ENCODE measurements around the gene HHATL.

HHATL gene

DNA sequence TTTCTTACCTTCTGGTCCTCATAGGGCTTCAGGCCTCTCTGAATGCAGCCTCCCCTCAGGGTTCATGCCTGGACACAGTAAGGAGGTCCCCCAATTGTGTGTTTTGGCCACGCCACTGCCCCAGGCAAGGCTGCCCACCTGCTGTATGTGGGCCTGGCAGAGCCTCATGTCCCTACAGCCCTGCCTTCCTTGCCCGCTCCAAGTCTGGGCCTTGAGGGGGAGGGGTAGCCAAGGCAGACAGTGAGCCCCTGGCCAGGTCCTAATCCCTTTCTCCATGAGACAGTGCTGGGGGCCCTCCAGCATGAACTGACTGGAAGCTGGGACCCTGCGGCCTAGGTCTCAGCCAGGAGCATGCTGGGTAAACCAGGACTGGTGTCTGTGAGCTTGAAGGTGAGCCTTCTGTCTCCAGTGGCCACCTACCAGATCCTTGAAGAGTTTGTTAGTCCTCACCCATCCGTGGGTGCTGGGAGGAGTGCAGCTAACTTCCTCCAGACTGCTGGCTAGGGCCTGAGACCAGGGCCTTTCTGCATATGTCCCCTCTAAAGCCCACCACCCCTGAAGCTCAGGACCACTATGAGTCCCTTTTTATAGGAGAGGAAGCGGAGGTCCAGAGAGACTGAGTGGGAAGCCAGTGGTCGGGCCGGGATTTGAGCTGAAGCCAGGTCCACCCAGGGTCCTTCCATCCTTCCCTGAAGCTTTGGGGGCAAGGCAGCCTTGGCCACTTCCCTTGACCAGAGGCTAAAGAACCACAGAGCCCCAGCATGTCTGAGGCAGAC, 40.4 kb downstream of the HHATL start:
- DNase-seq: no peak

DNA sequence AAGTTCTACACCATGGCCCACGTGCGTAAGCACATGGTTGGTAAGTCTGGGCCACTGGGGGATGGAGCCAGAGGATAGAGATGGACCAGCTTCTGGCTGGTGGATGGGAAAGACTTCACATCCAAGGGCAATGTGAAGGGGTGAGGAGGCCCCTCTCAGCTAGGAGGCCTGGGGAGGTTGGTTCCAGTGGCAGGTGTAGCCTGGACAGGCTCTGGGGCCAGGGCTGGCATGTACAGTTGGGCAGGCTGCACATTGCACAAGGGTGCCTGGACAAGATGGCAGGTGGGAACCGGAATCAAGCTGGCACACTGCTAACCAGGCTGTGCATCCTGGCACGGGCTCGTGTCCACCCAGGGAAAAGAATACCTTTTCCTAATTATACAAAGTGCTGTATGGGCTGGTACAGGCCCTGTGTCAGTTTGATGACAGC, 41.0 kb downstream of the HHATL start:
- no peak for DNase-seq

DNA sequence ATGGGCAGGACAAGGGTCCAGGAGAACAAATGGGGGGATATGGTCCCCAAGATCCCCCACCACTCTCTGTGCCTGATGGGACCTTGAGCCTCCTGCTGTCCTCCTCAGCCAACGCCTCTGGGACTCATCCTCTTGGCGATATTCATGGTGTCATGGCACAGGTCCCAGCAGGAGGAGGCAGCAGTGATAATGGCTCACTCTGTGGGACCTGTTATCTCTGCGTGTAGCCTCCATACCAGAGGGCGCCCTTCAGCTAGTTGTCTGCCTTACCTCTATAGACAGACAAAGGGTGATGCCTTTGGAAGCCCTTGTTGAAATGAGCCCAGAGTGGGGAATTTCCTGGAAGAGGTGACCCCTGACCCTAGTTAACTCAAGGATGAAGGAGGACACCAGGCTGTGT, 41.7 kb downstream of the HHATL start:
- DNase-seq: no peak

DNA sequence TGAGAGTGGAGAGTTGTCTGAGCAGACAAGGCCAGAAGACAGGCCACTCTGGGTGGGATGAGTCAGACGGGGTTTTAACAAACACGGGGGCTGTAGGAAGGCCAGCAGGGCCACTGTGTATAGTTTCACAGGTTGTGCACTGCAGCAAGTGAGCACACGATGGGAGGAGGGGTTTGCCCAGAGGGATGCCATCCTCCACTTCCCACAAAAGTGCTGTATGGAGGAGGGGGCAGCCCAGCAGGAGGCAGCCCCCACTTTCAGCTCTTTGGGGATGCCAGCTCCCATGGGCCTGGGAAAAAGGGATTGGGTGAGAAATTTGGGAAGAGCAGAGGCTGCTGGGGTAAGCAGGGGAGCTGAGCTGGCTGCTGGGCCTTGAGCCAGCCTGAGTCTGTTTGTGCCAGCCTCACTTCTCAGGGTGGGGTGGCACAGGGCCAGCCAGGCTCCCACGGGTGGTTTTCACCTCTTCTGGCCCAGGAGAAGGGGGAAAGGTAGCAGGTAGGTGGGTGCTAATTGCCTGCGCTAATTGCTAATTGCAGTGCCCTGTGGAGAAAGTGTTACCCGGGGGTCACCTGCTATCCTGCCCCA, 42.4 kb downstream of the HHATL start:
- DNase-seq: no peak

DNA sequence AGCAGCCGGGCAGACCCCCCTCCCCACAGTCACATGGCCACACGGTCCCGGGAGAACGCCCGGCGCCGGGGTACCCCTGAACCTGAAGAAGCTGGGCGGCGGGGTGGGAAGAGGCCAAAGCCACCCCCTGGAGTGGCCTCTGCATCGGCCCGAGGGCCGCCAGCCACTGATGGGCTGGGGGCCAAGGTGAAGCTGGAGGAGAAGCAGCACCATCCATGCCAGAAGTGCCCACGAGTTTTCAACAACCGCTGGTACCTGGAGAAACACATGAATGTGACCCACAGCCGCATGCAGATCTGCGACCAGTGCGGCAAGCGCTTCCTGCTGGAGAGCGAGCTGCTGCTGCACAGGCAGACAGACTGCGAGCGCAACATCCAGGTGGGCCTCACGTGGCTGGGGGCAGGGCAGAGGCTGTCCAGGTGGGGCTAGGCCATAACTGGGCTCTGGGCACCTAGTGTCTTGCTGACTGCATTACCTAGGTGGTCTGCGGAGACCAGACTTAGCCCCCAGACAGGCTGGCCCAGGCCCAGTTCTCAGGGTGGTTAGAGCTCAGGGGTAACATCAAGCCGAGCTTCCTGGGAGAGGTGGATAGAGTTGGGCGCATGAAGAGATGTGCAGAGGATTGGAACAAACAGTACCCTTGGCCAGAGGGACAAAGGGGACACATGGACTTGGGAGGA, 43.0 kb downstream of the HHATL start:
- DNase-seq: no peak

- DNase-seq: no peak
Measured at GRCh38 chr3:42658771-42659390, 43.7 kb downstream of the HHATL start.

DNA sequence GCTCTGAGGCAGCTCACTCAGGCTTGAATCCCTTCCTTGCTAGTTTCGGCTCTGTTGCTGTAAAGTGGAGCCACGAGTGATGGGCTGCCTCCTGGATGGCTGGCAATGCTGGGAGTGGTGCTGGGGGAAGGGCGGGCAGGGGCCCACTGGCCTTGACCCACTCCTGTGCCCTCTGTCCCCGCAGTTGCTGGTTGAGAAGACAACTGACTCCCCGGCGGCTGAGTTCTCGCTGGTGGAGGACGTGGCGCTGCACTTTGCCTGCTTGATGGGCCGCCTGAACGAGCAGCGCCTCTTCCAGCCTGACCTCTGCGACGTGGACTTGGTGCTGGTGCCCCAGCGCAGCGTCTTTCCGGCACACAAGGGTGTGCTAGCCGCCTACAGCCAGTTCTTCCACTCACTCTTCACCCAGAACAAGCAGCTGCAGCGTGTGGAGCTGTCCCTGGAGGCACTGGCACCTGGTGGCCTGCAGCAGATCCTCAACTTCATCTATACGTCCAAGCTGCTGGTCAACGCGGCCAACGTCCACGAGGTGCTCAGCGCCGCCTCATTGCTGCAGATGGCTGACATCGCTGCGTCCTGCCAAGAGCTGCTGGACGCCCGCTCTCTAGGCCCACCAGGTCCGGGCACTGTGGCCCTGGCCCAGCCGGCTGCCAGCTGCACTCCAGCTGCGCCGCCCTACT, 44.4 kb downstream of the HHATL start:
- no peak for DNase-seq

DNA sequence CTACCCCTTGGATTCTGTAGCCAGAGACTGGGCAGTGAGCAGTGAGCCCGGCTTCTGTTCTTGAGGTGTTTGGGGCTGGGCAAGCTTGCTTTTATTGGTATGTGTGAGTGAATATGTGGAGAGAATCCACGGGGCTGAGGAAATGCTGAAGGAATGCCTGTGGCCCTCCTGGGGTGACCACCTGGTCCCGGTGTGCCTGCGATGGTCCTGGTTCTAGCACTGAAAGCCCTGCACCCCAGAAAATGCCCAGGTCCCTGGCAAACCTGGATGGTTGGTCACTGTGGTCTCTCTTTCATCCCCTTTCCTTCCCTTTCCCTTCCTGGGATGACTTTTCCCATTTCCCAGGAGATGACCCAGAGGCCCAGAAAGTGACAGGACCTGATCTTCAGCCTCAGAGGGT, 44.9 kb downstream of the HHATL start:
- no peak for DNase-seq

- DNase-seq: no peak
Measured at GRCh38 chr3:42656680-42657610, 45.7 kb downstream of the HHATL start.

- no peak for DNase-seq
Measured at GRCh38 chr3:42655980-42656679, 46.5 kb downstream of the HHATL start.

DNA sequence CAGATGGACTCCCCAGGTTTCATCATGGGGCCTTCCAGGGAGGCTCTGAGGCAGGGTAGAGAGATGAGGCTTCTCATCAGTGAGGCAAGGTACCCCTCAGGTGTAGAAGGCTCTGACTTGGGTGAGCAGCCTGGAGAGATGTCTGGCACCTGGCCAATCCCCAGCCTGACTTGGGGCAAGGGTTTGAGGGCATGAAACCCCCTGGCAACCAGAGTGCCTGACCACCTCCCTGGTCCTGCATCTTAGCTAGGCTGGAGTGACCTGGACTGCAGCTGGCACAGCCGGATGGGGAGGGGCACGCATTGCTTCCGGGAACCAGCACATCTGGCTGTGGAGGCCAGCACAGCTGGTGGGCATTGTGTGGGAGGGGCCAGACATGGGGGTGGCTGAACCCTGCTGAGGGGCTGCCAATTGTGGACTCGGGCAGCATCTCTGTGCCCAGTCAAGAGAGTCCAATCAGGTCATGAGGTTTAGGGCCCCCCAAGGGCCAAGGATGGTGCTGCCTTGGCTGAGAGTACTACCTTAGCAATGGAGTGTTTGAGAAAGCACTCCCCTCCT, 47.2 kb downstream of the HHATL start:
- DNase-seq: no peak

DNA sequence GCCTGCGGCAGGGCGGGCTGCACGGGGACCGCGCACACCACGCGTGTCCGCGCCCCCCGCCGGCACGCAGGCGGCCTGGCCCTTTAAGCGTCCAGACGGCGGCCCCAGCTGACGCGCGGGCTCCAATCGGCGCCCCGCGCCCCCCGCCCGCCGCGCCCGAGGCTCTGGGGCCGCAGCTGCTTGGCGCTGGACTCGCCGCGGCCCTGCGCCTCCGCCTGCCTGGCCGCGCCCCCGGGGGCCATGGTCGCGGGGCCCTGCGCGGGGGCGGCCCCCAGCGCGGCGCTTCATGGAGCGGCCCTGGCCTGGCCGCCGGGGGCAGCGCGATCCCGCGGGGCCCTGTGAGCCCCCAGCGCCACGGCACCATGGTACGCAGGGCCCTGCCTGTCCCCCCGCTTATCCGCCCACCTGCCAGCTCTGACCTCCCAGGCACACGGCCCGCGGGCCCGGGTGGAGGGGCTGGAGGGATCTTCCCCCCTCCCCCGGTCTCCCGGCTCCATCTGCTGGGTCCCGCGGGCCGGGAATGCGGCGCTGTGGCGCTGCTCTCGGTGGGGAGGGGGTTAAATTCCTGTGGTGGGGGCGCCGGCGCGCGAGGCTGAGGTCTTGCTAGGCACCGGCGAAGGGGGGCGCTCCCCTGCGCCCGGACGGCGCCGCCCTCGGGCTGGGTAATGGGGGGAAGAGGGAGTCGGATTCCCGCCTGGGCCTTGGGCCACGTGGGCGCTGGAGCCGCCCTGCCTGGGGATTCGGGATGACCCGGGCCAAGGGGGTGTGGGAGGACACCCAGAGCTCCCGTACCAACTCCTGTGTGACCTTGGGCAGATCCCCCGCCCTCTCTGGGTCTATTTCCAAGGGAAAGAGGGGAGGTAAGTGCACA, 48.0 kb downstream of the HHATL start:
- no peak for DNase-seq

DNA sequence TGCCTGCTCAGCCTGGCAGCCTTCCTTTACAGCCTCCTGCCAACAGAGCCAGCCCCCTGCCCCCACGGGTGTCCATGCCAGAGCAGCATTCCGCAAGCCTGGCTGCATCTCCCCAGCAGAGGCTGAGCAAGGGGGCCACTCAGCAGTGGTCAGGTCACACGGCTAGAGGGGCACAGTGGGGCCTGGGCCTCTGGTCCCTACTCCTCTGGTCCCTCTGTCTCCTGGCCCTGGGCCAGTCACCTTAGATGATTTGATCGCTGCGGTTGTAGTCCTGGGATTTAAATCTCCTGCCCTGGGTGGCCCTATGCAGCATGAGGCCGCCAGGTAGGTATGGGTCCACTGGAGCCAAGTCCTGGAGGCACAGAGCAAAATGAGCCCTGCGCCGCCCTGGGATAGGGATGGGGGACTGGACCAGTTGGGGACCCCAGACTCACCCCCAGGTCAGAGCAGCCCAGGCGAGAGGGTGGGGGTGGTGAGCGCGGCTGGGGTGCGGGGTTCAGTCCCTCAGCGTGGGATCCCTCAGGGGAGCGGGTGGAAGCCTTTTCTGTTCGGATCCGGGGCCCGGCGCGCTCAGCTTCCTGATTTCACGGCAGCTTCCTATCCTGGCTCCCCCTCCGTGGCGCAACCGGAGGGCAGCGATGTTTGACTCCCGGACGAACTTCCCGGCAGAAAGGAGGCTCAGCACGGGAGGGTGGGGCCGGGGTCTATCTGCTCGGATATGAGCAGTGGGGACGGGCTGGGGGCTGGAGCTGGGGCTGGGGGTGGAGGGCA, 48.9 kb downstream of the HHATL start, which contains the start of gene ZBTB47:
ZBTB47 (plus strand) TSS at position 138 of the 771 bp plus-strand sequence. CDS start 4,659 bp downstream, outside the sequence.
- no peak for DNase-seq

DNA sequence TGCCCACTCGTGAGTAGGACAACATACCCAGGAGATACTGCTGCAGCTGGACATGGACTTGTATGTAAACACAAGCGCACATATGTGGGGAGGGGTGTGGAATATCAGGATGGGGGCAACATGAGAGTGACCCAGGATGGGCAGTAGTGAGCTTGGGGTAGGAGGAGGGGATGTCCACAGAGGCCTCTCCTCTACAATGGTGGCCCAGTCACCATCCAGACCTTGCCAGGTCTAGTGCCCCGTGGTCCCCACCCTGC, 49.4 kb downstream of the HHATL start:
- DNase-seq: no peak

DNA sequence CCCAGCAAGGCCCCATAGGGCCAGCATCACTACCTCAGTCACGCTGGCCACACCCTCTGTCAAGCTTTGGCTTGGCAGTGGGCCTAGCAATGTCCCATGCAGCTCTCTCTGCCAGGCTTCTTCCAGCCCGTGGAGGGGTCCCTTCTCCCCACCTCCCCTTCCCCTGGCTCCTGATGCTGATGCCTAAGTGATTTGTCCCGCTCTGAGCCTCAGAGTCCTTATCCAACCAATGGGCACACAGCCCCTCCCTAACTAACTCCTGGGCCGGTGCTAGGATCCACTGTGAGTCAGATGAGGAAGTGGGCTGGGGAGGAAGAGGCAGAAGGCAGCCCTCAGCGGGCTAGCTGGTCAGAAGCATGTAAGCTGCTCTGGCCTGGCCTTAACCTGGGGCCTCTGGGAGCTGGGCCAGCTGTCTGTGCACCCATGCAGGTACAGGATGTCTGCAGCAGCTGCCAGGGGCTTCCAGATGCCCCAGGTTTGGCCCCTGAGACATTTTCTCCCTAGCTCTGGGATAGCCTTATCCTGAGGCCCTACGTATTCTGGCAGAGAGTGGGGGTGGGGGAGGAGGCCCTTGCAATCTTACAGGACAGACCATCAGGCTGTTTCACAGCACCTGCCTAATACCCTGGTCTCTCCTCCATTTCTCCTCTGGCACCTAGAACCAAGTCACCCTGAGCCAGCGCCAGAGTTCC, 49.8 kb downstream of the HHATL start:
- DNase-seq: no peak

GRCh38 chr3:42652251-42652610, 50.4 kb downstream of the HHATL start:
- DNase-seq: peak; percentile 5

DNA sequence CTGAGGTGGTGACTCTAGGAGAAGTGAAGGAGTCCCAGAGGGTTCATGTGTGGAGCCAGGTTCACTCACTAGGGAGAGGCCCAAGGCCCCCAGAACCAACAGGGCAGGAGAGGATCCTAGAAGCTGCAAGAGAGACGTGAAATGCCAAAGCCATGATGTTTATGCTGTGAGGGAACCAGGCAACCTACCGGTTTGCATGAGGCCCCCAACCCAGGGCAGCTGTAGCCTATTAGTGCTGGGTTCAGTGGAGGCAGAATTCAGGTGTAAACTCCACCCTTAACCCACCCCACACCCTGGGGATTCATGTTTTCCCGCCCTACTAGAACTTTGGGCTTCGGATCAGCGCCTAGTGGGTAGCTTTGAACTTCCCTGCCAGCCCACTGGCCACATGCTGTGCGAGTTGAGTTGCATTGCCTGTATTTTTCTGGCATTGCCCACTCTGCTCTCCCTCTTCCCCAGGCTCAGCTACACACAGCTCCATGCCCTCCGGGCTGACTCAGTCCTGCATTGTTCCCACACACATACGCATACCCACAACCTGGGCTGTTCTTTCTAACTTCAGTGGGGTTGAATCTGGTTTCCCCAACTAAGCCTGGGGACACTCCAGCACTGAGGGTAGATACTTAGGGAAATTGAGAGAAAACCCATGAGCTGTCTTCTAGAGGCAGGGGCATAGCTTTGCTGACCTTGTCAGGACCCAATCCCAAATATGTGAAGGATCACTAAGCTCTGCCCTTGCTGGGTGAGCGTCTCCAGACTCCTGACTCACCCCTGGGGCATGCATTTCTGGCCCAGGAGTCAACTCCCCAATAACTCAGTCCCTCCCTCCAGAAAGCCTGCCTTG, 51.1 kb downstream of the HHATL start:
- DNase-seq: no peak

GRCh38 chr3:42649783-42650182, 52.8 kb downstream of the HHATL start:
- no peak for DNase-seq

Data from DMS79 (cell line).